Activated T-cell treated with anti-CD3 and anti-CD28 coated beads for 4 hours (primary cell): Measurements from ENCODE around the gene JPT2.

ENCODE experiments used
- DNase-seq: peaks from one replicate; pipeline ENCODE4 v3.0.0-alpha.2; 2020

JPT2 gene, protein sequence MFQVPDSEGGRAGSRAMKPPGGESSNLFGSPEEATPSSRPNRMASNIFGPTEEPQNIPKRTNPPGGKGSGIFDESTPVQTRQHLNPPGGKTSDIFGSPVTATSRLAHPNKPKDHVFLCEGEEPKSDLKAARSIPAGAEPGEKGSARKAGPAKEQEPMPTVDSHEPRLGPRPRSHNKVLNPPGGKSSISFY

DNA sequence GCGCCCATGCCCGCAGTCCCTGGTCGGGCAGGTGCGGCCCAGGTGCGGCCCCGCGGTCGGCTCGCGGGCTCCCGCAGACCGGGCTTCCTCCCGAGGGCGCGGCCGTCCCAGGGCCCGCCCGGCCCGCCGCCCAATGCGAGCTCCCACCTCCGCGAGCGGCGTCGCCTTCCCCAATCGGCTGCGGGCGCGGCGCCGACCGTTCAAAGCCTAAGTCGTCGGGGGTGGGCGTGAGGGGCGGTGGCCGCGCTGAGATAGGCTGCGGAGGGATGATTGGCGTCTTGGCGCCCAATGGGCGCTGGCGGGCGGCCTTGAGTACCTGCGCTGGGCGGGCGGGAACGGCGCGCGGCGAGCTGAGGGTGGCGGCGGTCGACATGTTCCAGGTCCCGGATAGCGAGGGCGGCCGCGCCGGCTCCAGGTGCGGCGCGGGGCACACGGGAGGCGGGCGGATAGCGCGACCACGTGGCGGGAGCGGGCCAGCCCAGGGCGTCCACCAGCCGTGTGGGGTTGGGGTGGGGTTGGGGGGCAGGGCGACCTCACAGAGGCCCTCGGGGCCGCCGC lies at the start of gene JPT2:
TSS of gene JPT2 (plus strand) at position 338 of the 558 bp plus-strand sequence. CDS start at position 372, 34 bp downstream.
- DNase-seq = peak; percentile 94

DNA sequence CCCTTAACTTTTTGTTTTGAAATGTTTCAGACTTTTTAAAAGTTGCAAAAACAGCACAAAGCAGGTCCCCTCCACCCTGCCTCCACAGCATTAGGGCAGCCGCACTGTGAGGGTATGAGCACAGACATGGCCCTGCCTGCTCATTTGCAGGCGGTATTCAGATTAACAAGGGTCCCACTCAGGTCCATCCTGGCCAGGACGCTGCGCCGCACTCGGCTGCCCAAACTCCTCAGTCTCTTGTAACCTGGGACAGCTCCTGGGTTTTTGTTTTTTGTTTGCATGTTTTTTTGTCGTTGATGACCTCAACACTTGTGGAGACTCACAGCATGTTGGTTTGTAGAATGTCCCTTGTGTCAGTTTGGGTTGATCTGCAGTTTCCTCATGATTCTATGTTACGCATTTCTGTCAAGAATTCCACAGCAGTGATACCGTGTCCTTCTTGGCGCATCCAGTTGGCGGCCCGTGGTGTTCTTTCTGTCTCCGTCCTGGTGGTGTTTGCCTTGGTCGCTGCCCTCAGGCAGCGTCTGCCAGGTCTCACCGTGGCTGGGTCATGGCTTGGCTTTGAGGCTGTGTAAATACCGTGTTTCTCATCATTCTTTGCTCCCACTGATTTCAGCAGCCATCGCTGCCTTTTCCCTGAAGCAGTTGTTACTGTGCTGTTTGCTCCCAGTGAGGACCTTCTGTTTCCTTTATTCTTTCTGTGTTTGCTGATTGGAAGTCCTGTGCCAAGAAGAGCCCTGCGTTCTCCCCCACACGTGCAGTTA lies 47.4 kb upstream of the JPT2 start:
- no peak for DNase-seq

DNA sequence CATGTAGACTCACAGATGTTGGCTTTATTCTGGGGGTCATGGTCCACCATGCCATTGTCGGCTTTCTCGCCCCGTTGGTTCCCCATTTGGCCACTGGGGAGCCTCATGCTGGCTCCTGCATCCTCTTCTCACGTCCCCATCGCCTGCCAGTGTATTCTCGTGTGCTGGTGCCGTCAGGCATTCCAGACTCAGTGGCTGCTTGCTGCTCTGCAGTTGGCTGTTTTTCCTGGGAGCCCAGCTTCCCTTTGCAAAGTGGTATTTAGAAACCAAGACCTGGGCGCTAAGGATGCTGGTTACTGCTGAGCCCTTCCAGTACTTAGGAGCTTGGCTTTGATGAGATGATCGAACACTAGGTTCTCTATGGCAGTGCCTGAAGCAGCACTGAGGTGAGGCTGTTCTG lies 46.8 kb upstream of the JPT2 start:
- no peak for DNase-seq

DNA sequence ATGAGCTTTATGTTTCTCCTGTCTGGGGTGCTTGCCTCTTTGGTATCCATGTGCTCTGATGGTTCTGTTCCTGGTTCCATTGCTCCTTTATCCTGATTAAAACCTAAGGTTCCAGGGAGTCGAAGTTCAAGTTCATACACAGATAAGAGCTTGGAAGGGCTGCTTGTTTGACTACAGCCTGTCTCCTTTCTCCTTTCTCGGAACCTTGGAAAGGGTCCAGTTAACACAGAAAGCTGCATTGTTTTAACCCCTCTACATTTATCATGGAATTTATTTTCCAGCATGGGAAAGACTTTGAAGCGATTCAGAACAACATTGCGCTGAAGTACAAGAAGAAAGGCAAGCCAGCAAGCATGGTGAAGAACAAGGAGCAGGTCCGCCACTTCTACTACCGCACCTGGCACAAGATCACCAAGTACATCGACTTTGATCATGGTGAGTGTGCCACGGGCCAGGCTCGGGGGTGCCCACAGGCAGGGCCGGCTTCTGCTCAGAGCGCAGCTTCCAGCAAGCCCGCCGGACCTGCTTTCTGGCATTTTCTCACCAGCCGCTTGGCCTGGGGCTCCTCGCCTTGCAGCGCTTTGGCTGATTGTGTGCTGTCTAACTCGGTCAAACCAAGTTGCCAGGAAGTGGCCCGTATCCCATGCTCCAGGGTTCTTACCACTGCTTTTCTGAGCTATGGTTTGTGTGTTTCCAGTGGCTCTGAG lies 46.0 kb upstream of the JPT2 start:
- no peak for DNase-seq

DNA sequence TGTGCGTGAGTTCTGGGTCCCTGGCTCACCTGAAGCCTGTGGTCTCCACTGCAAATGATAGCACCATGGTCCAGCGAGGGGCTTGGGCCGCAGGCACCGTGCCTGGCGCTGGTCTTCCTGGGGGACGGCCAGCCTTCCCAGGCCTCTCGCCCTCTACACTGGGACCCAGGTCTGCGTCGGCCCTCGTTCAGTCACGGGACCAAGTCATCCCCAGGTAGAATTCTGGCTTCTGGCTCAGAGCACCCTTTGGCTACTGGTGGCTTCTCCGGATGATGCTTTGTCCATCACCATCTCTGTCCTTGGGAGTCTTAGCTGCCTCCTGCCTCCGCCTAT lies 45.5 kb upstream of the JPT2 start:
- DNase-seq = no peak

DNA sequence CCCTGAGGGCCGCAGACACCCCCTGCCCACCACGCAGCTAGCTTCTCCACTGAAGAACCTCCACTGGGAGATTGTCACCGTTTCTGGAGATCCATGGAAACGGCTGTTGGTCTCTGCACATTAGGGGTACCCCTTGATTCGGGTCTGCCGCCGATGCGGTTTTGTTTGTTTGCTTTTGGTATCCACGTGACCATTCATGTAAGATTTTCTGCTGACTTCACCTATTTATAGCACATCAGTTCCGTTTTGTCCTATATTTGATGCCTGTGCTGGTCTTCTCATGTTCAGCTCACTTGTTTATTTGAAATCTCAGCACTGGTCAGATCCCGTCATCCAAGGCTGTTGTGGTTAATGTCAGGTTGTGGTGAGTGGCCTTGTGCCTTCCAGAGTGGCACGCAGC lies 44.8 kb upstream of the JPT2 start:
- DNase-seq = no peak

DNA sequence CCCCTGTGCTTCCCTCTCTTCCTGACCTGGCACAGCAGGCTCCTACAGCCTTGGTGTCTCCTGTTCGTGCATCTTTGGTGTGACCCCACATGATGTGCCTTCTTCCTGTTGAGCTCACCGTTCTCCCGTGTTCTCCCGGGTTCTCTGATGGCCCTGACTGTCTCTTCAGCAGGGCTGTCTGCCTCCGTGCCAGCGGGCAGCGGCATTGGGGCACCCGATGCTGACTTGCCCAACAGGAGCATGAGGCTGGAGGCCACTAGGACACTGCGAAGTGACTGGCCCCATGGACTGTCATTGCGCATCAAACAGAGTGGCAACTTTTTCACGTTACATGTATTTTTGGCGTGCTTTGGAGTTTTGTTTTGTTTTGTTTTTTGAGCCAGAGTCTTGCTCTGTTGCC lies 43.5 kb upstream of the JPT2 start:
- DNase-seq = no peak

DNA sequence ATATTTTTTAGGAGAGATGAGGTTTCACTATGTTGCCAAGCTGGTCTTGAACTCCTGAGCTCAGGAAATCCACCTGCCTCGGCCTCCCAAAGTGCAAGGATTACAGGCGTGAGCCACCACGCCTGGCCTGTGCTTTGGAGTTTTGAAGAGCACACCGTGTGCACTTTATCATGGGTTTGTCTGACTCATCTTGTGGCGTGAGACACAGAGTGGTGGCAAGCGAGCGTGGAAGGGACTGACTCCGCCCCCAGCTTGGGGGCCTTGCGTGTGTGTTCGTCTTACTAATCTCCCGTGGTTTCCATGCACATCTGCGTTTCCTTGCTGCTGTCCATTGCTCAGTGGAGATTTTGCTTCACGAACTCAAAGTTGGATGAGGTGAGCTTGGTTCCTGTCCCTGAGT lies 43.0 kb upstream of the JPT2 start:
- DNase-seq = no peak

DNA sequence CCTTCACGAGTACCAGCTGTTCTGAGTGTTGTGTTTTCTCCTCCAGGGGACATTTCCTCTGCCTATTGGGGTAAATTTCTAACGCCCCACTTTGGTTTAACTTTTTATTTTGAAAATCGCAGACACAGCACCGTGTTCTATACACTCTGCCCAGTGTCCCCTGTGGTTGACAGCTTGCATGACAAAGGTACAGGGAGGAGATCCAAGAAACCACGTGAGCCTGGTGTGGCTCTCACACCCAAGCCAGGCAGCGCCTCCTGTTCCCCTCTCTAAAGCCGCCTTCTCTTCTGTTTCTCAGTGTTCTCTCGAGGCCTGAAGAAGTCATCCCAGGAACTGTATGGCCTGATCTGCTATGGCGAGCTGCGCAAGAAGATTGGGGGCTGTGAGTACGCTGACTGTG lies 40.6 kb upstream of the JPT2 start:
- no peak for DNase-seq

DNA sequence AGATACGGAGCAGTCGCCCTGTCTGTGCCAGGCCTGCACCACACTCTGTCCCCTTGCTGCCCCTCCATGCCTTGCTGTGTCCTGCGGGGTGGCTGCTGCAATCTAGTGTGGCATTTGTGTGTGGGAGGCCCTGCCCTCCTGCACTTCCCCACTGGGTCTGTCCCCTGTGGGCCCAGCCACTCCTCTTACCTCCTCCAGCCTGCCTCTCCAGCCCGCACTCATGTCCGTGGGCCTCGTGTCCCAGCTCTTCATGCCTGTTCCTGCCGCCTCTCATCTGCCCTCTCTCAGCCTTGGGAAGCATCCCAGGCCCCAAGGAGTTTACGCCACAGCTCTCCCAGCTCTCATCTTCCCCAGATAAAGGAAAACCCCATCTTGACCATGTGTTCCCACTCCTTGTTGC lies 39.3 kb upstream of the JPT2 start:
- no peak for DNase-seq

DNA sequence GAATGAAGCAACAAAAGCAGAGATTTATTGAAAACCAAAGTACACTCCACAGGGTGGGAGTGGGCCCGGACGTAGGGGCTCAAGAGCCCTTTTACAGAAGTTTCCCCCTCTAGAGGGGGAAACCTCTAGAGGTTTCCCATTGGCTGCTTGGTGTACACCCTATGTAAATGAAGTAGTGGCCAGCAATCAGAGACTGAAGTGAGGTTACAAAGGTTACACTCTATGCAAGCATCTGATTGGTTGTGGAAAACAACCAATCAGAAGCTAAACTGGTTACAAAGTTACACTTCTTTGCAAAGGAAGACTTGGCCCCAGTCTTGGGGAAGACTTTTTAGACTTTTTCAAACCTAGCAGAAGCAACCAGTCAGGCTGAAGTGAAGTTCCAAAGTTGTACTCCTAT lies 38.8 kb upstream of the JPT2 start:
- DNase-seq = no peak

DNA sequence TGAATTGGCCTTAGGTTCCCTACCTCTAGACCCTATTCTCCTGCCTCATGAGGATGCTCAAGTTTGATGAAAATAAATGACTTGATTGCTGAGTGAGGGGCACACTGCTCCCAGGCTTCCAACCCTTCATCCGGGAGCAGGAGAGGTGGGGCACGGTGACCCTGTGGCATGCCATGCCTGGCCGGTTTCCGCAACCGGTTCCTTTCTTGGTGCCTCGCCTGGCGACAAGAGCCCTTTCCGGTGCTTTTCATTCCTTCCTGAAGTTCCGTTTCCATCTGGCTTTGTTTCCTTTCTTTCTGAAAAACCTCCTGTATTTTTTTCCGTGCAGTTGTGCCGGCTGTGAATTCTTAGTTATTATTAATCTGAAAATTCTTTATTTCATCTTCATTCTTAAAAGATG lies 38.2 kb upstream of the JPT2 start:
- DNase-seq = no peak

DNA sequence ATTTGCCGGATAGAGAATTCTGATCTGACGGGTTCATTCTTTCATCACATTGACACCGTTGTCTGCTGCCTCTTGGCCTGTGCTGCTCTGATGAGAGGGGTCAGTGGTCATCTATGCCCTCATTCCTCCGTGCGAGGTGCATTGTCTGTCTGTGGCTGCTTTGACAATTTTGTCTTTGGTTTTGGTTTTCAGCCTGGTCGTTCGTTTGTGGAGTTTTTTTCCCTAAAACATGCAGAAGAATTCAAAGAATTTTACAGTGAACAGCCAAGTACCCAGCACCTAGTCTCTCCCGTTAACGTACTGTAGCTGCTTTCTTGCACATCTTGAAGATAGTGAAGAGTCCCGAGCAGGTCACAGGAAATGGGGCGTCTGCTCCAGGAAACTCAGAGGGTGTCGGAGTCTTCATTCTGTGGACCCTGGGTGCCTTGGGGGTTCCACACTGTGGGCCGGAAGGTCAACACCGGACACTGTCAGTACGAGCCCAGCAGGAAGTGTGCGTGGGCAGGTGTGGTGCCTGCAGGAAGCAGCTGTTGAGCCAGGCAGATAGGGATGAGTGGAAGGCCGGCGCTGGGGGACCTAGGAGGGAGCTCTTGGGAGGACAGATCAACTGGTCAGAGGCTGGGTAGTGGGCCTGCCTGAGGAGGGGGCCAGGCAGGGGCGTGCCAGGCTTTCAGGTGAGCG lies 37.7 kb upstream of the JPT2 start:
- DNase-seq = no peak

DNA sequence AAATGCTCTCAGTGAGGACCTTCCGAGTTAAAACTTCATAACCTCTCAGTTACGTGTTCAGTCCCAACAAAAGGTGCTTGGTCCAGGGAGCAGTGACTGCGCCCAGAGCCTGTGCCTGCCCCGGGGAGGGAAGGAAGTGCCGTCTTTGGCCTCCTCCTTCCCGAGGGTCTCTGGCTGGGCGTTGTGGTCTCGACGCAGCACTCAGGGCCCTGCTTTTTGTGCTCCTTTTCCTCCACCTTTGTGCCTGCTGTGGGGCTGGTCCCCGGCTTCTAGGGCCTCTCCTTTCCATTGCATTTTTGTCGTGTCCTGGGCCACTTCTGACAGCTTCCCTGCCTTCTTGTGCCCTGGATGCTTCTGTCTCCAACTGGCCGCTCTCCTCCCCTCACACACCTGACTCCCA lies 36.8 kb upstream of the JPT2 start:
- no peak for DNase-seq

DNA sequence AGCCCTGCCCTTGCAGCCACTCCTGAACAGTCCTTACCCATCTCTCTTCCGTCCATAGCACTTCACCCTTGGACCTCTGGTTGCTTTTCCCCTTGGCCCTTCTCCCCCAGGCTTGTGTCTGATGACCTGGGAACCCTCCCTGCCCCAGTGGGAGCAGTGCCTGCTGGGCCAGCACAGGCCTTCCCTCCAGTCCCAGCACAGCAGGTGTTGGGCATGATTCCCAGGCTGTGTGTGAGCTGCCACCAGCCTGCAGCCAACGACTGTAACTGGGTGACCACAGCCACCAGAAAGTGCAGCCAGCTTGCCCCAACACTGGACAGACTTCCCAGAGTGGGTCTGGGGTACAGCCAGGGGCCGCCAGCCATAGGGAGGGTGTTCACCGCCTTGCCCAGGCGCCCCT lies 35.9 kb upstream of the JPT2 start:
- DNase-seq = no peak

DNA sequence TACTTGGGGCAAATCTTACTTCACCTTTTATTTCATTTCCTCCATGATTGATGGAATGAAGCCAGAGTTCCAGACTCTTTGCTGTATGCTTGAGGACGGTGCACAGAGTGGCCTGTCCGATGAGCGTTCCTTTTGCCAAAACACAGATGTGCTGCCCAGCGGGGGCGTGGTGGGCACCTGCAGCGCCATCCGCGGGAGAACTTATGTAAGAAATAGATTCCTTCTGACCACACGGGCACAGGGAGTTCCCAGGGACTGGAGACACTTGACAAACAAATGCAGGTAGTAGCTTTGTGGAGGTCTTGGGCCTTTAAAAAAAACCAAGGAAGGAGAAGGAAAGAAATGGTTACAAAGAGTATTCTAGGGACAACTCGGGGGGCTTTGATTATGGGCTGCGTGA lies 35.3 kb upstream of the JPT2 start:
- no peak for DNase-seq

DNA sequence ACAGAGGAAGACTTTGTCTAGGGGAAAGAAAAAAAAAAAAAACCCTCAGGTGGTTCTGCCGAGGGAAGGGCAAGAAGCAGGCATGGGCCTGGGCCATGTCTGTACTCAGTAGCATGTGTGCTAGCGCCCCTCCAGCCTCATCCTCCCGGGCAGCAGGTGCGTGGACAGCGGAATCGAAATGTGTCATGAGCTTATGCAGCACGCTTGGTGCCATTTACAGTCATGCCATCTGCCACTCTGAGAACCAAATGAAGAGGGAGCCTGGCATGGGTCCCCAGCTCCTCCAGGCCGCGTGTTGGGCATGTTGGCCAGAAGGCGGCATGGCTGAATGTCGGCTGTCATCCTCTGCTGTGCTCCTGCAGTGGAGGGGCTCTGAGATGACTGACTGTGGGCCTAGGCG lies 34.6 kb upstream of the JPT2 start:
- DNase-seq = no peak

DNA sequence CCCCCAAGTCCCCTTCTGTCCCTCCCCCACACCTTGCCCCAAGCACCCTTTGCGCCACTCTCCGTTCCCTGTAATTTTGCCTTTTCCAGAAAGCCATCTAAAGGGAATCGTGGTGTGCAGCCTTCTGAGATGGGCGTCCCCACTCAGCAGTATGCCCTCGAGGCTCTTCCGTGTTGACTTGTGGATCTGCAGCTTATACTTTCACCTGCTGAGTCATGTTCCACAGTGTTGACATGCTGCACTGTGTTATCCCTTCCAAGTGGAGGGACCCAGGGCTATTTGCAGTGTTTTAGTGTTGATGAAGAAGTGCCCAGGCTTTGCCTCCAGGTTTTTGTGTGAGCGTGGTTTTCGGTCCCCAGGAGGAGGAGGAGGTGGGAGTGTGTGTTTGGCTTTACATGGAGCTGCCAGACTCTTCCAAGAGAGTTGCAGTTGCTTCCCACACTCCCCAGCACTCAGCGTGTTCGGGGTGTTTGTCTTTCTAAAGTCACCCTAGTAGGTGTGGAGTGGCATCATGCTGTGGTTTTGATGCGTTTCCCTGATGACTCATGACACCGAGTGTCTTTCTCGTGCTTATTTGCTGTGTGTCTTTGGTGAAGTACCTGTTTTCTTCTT lies 32.1 kb upstream of the JPT2 start:
- peak; percentile 37 for DNase-seq

DNA sequence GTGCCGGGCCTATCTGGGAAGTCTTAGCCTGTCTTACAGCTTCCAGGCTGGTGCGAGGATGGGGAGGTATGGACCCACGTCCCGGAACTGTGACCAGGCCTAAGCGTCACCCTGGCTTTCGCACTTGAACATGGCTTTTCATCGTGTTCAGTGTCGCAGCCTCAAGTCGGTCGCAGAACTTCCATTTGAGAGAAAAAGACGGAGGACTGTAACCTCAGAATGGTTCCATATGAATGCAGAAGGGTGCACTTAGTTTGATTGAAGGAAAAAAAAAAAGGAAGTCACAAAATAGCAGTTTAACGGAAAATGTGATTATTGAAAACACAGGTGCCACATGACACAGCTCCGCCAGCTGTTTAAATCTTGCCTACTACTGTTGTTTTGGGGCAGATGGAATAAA lies 30.2 kb upstream of the JPT2 start:
- no peak for DNase-seq

DNA sequence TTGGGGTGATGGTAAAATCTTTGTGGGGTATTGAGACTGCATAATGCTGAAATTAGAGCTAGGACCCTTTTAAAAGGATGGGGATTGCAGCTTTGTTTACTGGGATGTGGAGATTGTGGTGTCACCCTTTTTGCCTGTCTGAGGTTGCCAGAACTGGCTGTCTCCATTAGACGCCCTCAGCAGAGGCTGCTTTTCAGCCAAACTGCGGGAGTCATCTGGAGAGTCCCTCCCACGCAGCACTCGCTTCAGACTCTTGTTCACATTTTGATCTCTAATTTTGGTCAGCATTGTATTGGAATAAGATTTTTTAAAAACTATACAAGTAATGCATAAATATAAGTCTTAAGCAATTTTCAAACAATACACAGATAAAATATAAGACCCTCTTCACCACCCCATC lies 27.9 kb upstream of the JPT2 start:
- no peak for DNase-seq

DNA sequence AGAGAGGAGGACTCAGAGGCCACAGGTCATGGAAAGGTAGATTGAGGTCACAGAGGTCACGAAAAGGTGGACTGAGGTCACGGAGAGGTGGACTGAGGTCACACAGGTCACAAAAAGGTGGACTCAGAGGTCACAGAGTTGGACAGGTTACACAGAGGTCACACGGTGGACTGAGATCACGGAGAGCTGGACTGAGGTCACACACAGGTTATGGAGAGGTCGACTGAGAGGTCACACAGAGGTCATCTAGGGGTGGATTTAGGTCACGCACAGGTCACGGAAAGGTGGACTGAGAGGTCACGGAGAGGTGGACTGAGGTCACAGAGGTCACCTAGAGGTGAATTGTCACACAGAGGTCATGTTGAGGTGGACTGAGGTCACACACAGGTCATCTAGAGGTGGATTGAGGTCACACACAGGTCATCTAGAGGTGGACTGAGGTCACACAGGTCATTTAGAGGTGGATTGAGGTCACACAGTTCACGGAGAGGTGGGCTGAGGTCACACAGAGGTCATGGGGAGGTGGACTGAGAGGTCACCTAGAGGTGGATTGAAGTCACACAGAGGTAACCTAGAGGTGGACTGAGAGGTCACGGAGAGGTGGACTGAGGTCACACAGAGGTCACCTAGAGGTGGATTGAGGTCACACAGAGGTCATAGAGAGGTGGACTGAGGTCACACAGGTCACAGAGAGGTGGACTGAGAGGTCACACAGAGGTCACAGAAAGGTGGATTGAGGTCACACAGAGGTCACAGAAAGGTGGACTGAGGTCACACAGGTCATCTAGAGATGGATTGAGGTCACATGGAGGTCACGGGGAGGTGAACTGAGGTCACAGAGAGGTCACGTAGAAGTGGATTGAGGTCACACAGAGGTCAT lies 26.7 kb upstream of the JPT2 start:
- DNase-seq = no peak

DNA sequence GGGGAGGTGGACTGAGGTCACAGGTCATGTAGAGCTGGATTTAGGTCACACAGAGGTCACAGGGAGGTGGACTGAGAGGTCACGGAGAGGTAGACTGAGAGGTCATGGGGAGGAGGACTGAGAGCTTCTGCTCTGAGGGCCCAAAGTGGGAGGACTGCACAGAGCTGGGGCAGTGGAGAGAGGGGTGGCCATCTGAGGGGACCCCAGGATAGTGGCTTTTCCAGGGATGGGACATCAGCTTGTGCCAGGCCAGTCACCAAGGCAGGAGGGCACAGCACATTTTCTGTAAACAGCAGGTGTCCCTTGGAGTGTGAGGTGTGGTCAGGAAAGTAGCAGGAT lies 26.1 kb upstream of the JPT2 start:
- DNase-seq = no peak
